NB4 (cell line): ENCODE measurements around the gene CGB2.
"Not testable (repeated sequence)": the region's sequence is repeated elsewhere in the genome, so short reads cannot be mapped to it uniquely, and the experiment has no call there.

Experiments used
- POLR2A ChIP-seq: IDR thresholded peaks from 2 replicates; pipeline ENCODE4 v1.6.1; 2011; ENCODE audit warnings: mild to moderate bottlenecking; ENCODE audit not compliant: insufficient read length; ENCODE audit errors: extremely low read depth
- TF ChIP-seq, protein P1 (sequence below): IDR thresholded peaks from one replicate; pipeline ENCODE4 v1.5.1; 2012; ENCODE audit warnings: low read depth, low read length
- TF ChIP-seq, protein P2 (sequence below): IDR thresholded peaks from 2 replicates; pipeline ENCODE4 v1.6.1; 2011; ENCODE audit warnings: low read depth, low read length

DNA sequence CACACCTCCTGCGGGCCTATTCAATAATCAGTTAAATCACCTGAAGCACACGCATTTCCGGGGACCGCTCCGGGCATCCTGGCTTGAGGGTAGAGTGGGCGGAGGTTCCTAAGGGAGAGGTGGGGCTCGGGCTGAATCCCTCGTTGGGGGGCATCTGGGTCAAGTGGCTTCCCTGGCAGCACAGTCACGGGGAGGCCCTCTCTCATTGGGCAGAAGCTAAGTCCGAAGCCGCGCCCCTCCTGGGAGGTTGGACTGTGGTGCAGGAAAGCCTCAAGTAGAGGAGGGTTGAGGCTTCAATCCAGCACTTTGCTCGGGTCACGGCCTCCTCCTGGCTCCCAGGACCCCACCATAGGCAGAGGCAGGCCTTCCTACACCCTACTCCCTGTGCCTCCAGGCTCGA is 11.9 kb downstream of the CGB2 start, which contains the start of gene CGB5:
- TF ChIP-seq, protein P1, sequence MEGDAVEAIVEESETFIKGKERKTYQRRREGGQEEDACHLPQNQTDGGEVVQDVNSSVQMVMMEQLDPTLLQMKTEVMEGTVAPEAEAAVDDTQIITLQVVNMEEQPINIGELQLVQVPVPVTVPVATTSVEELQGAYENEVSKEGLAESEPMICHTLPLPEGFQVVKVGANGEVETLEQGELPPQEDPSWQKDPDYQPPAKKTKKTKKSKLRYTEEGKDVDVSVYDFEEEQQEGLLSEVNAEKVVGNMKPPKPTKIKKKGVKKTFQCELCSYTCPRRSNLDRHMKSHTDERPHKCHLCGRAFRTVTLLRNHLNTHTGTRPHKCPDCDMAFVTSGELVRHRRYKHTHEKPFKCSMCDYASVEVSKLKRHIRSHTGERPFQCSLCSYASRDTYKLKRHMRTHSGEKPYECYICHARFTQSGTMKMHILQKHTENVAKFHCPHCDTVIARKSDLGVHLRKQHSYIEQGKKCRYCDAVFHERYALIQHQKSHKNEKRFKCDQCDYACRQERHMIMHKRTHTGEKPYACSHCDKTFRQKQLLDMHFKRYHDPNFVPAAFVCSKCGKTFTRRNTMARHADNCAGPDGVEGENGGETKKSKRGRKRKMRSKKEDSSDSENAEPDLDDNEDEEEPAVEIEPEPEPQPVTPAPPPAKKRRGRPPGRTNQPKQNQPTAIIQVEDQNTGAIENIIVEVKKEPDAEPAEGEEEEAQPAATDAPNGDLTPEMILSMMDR = not testable (repeated sequence)
- TF ChIP-seq POLR2A = not testable (repeated sequence)
- TF ChIP-seq, protein P2, sequence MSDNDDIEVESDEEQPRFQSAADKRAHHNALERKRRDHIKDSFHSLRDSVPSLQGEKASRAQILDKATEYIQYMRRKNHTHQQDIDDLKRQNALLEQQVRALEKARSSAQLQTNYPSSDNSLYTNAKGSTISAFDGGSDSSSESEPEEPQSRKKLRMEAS = not testable (repeated sequence)
